ENCODE data around the gene TLE1.

TLE1 gene

DNA sequence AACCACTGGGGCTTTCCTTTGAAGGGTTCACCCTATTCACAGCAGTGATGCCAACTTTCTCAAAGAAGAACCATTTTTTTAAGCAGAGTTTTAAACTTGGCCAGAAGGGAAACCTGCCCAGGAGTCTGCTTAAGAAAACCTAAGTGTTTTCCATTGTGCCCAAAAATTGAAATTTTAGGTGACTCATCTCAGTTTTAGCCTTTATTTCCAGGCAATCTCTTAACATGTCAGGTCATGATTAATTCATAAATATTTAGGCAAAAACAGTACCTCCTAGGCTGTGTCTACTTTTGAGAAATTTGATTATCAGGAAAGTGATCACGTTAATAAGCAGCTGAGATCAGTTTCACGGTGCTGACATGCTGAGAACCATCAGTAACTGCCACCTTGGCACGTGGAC lies 61.9 kb downstream of the TLE1 start:
- Mint-ChIP-seq H3K27ac (no peak overlapping the region), H3K36me3 (no peaks in the 10 kb centered on the region), H3K4me1 (ENCODE audit: low read depth) (no peaks in the 10 kb centered on the region), H3K9me3 (ENCODE audit: low read depth) (no peaks in the 10 kb centered on the region), H3K27me3 (no peaks in the 10 kb centered on the region), H3K4me3 (no peak overlapping the region)

DNA sequence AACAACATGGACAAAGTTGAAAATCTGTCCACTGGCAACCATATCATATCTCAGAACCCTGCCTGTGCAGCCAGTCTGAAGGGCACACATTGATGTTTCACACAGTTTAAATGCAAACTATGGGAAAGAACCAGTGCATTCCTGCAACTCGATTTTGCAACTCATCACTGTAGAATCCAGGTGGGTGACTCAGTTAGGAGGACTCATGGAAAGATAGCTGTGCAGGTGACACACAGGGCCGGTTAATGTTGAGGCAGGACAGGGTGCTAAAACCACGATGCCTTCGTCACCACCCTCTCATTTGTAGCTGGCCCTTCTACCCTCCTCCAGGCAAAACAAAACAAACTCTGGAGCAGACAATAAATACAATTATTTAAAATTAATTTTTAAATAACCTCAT lies 62.8 kb downstream of the TLE1 start:
- H3K27ac Mint-ChIP-seq = no peak overlapping the region
- no peaks in the 10 kb centered on the region for H3K9me3 Mint-ChIP-seq (ENCODE audit: low read depth)
- no peak overlapping the region for H3K4me3 Mint-ChIP-seq
- H3K4me1 Mint-ChIP-seq (ENCODE audit: low read depth) = no peaks in the 10 kb centered on the region
- no peaks in the 10 kb centered on the region for H3K27me3 Mint-ChIP-seq
- H3K36me3 Mint-ChIP-seq = no peaks in the 10 kb centered on the region

DNA sequence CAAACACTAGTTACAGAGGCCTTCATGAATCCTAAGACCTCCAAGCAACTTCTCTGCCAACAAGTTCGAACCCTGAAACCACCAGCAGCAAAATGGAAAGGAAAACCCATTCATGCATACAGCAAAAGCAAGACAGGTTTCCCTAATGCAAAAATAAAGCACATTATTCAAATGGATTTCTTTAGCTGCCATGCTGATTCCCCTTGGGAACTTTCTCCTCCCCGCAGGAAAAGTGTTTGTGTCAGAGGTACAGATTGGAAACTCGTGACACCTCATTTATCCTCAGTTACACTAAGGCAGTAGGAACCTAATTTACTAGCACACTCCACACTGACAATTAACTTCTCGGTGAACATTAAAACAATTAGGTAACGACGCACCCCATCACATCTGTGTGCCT lies 63.4 kb downstream of the TLE1 start:
- Mint-ChIP-seq H3K36me3 (no peaks in the 10 kb centered on the region), H3K9me3 (ENCODE audit: low read depth) (no peaks in the 10 kb centered on the region), H3K27ac (no peak overlapping the region), H3K4me3 (no peak overlapping the region), H3K4me1 (ENCODE audit: low read depth) (no peaks in the 10 kb centered on the region), H3K27me3 (no peaks in the 10 kb centered on the region)

DNA sequence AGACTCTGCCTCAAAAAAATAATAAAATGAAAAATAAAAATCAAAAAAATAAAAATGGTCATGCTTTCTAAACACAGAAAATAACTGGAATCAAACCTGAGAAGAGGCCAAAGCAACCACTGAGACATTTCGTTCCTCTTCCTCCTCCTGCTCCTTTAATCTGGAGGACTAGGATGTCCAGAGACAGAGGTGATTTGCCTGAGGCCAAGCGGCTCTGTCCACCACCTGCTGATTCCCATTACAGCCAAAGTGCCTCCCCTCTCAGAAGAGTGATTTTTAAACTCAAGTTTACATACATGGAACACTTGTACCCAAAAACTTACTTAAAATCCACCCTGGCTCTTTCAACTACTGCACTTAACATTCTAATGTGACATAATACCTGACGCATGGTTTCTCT lies 65.6 kb downstream of the TLE1 start:
- Mint-ChIP-seq H3K4me1 (ENCODE audit: low read depth) (peaks cover 17% of the 10 kb centered on the region), H3K27me3 (no peaks in the 10 kb centered on the region), H3K36me3 (no peaks in the 10 kb centered on the region), H3K9me3 (ENCODE audit: low read depth) (no peaks in the 10 kb centered on the region), H3K4me3 (no peak overlapping the region), H3K27ac (no peak overlapping the region)

DNA sequence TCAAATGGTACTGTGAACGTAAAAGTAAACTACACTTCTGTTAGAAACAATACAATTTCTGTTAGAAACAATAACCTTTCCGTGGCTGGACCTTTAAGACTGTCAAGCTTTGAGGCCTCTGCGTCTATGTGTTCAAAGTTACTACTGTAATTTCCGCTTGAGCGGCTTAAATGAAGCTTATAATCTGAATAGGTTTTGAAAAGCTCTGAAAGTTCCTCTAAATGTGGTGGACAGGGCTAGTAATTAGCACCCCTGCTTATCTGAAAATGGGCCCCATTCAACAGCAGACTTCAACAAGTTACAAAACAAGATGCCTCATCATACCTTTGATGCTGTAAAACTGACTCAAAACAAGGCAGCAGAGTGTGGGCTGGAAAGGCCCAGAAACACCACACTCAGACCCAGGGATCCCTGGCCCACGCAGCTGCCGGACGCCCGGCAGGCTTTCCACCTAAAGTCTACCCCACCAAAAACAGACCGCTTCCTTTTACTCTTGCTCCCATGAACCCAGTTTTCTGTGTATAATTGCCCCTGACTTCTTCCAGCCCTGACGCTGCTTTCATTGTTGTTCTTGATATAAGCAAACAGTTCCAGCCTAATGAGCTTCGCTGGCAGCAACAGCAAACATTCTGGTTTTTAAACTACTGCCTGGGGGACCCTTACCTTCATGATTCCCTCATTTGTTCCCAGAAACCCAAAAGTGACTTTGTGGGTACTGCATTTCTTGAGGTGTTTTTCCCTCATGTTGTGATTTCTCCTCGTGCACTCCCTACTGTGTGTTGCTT lies 66.7 kb downstream of the TLE1 start:
- Mint-ChIP-seq H3K9me3 (ENCODE audit: low read depth) (no peaks in the 10 kb centered on the region), H3K36me3 (no peaks in the 10 kb centered on the region), H3K27me3 (no peaks in the 10 kb centered on the region), H3K27ac (no peak overlapping the region), H3K4me1 (ENCODE audit: low read depth) (peaks cover 18% of the 10 kb centered on the region), H3K4me3 (no peak overlapping the region)

DNA sequence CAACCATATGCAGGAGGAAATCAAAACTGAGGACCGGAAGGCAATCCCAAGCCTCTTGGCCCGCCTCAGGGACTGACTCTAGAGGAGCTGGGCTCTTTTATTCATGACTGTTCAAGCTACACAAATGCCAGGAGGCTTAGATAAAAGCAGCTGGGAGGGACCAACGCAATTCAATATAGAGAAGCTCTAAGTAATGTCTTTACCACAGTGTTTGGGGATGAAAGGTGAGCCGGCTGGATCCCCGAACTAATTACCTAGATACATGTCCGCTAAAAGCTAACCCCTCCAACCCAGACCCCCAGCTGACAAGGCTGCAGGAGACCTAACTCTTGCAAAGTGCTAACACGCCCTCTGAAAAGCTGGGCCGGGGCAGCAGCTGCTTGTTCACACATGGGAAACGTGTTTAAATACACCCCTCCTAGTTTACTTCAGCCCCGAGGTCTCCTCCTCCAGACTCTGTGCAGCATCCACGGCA lies 67.5 kb downstream of the TLE1 start:
- no peak overlapping the region for H3K4me3 Mint-ChIP-seq

DNA sequence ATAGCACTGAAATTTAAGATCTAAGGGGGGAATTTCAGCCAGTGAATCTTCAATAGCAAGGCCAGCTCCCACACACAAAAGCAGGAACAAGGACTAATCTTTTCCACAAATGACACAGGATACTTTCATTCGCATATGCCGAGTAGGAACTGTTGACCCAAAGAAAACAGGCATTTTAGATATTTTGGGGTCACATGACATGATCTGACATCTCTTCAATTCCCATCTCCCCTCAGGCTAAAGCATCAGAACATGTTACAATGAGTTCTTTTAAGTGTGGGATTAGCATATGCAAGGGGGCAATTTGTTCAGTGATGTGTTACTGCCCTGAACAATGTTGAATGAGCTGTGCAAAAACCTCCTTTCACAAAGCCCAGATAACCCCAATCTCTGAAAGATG lies 68.2 kb downstream of the TLE1 start:
- no peaks in the 10 kb centered on the region for H3K36me3 Mint-ChIP-seq
- no peaks in the 10 kb centered on the region for H3K27me3 Mint-ChIP-seq
- H3K4me1 Mint-ChIP-seq (ENCODE audit: low read depth) = peaks cover 18% of the 10 kb centered on the region
- no peak overlapping the region for H3K4me3 Mint-ChIP-seq
- H3K27ac Mint-ChIP-seq = no peak overlapping the region
- no peaks in the 10 kb centered on the region for H3K9me3 Mint-ChIP-seq (ENCODE audit: low read depth)

More for the DNA sequence above, 67.5 kb downstream of the TLE1 start:
- H3K4me1 Mint-ChIP-seq (ENCODE audit: low read depth) = peaks cover 18% of the 10 kb centered on the region
- no peak overlapping the region for H3K27ac Mint-ChIP-seq
- H3K36me3 Mint-ChIP-seq = no peaks in the 10 kb centered on the region
- H3K27me3 Mint-ChIP-seq = no peaks in the 10 kb centered on the region
- no peaks in the 10 kb centered on the region for H3K9me3 Mint-ChIP-seq (ENCODE audit: low read depth)

DNA sequence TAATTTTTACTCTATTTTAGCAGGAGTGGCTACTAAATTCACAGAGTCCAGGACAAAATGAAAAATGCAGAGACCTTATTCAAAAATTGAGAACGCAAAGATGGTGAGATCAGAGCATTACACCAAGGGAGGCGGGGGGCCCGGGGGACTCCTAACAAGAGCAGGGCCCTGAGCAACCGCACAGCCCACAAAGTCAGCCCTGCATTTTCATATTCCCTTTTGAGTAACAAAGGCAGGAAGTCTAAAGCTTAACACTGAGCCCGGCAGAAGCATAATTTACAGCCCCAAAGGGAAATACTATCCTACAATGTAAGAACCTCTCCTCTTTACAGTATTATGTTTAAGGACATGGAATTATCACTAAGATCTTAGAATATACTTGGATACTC lies 69.4 kb downstream of the TLE1 start:
- peaks cover 18% of the 10 kb centered on the region for H3K4me1 Mint-ChIP-seq (ENCODE audit: low read depth)
- no peak overlapping the region for H3K4me3 Mint-ChIP-seq
- no peaks in the 10 kb centered on the region for H3K27me3 Mint-ChIP-seq
- no peaks in the 10 kb centered on the region for H3K9me3 Mint-ChIP-seq (ENCODE audit: low read depth)
- no peaks in the 10 kb centered on the region for H3K36me3 Mint-ChIP-seq
- no peak overlapping the region for H3K27ac Mint-ChIP-seq

DNA sequence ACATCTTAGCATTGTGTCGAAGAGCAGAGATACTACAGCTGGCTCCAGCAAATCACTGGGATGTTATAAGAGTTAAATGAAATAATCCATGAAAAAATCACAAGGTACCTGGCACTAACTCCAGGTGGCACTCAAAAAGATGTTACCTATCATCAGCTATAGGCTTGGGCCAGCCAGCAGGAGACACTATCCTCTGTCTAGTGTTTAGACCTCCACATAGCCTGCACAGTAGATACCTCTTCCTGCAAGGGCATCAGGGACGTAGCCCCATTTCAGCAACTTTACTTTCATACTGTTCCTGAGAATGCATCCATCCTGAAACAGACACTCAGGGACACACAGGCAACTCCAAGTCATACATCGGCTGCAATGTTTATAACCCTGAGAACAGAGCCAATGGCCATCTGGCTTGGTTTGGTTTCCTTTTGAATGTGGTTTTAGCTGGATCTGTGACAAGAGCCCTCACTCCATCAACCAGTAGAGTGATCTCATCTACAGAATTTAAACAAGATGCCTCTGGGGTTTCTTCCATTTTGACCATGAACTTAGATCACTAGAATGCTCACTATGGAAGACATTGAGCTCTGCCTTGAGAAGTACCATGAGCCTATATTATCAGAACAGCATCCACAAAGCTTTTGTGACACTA lies 69.9 kb downstream of the TLE1 start:
- Mint-ChIP-seq H3K27ac (no peak overlapping the region), H3K9me3 (ENCODE audit: low read depth) (no peaks in the 10 kb centered on the region), H3K4me1 (ENCODE audit: low read depth) (peaks cover 18% of the 10 kb centered on the region), H3K27me3 (no peaks in the 10 kb centered on the region), H3K36me3 (no peaks in the 10 kb centered on the region), H3K4me3 (no peak overlapping the region)

DNA sequence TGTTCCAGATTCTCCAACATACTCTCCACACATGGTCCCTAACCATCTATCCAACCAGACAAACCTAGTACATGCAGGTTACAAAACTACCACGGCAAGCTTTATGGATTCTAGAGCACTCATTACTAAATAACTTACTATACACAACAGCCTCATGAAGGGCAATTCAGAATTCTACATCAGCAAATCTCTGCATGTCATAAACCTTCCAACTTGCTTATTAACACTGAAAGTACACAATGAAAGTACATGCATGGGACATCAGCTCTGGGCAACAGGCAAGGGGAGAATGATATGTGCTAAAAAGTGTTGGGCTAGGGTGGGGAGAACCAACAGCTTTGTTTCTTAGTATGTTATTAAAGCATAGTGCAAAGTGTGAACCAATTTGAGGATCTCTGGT lies 70.4 kb downstream of the TLE1 start:
- Mint-ChIP-seq H3K4me1 (ENCODE audit: low read depth) (peaks cover 18% of the 10 kb centered on the region), H3K4me3 (no peak overlapping the region), H3K27ac (no peak overlapping the region), H3K9me3 (ENCODE audit: low read depth) (no peaks in the 10 kb centered on the region), H3K36me3 (no peaks in the 10 kb centered on the region), H3K27me3 (no peaks in the 10 kb centered on the region)

DNA sequence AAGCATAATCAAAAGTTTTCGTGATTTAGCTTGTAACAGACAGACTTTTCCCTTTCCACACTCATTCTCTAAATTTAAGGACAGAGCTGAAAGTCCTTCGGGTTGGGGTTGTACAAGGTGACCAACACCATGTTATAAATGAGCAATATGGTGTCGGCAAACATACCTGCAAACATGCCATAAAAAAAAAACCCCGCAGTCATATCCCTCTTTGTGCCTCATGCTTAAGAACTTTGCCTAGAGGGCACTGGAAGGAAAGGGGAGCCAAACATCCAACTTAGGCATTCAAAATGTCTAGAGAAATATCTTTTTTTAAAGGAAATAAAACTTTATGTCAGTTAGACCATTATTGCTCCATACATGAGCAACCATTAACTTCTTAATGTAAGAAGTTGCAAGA lies 73.2 kb downstream of the TLE1 start:
- H3K4me1 Mint-ChIP-seq (ENCODE audit: low read depth) = peaks cover 18% of the 10 kb centered on the region
- no peak overlapping the region for H3K4me3 Mint-ChIP-seq
- H3K36me3 Mint-ChIP-seq = no peaks in the 10 kb centered on the region
- no peaks in the 10 kb centered on the region for H3K9me3 Mint-ChIP-seq (ENCODE audit: low read depth)
- no peaks in the 10 kb centered on the region for H3K27me3 Mint-ChIP-seq
- H3K27ac Mint-ChIP-seq = no peak overlapping the region

DNA sequence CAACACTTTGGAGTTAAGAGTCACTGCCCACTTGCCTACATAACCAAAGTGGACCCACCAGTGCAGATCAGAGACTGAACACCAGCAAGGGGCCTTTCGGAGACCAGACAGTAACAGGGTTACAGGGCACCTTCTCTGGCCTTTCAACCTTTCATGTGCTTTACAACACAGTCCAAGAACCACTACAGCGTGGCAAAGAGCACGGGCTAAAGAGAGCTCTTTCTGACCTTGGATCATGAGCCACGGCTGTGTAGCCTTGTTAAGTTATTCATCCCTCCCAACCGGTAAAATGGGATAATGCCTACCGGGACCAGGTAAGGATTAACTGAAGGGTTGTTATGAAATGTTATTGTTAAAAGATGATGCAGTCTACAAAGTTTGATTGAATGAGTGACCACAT lies 75.0 kb downstream of the TLE1 start:
- no peaks in the 10 kb centered on the region for H3K9me3 Mint-ChIP-seq (ENCODE audit: low read depth)

DNA sequence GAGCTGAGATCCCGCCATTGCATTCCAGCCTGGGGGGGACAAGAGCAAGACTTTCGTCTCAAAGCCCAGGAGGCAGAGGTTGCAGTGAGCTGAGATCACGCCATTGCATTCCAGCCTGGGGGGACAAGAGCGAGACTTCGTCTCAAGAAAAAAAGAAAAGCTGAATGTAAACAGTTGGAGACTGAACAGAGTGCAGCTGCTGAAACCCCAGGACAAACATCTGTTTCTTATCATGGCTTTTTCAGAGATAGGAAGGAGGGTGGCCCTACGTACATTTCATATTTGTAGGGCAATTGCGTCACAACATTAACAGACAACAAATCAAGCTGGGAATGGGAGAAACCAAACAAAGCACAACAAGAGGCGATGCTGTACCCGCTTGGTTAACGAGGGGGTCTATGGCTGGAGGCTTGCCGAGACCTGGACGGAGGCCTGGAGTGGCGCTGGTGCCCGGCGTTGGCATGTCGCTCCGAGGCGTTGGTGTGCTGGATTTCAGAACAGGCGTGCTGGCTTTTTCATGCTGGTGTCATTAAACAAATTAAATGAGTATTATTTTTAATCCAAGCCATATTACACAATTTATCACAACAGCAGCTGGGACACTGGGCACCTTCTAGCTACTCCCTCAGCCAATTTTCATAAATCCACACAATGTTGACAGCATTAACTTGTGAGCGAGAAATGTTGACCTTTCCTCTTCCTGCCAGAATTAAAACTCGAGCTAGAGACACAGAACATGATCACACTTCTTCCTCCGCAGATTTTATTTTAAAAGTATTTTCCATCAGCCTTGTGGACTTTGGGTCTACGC lies 76.1 kb downstream of the TLE1 start:
- Mint-ChIP-seq H3K4me3 (no peak overlapping the region), H3K9me3 (ENCODE audit: low read depth) (no peaks in the 10 kb centered on the region), H3K4me1 (ENCODE audit: low read depth) (peaks cover 9% of the 10 kb centered on the region), H3K36me3 (no peaks in the 10 kb centered on the region), H3K27ac (no peak overlapping the region), H3K27me3 (no peaks in the 10 kb centered on the region)

More for the DNA sequence above, 75.0 kb downstream of the TLE1 start:
- Mint-ChIP-seq H3K27me3 (no peaks in the 10 kb centered on the region), H3K27ac (no peak overlapping the region), H3K4me1 (ENCODE audit: low read depth) (peaks cover 14% of the 10 kb centered on the region), H3K4me3 (no peak overlapping the region), H3K36me3 (no peaks in the 10 kb centered on the region)

DNA sequence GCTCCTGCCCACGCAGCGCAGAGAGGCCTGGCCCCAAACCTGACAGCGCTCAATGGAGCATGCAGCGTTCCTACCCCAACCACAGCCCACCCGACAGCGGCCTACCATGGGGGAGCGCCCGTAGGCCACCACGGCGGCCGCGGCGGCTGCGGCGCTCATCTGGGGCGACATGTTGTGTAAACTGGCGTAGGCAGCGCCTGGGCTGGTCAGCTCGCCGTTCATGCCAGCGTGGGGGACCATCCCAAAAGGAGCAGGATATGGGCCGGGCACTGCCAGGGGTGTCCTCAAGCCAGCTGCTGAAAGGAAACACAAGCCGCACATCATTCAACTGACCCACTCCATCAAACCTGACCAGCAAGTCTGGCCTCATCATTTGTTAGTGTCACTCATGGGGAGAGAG lies 77.7 kb downstream of the TLE1 start:
- Mint-ChIP-seq H3K4me1 (ENCODE audit: low read depth) (peaks cover 9% of the 10 kb centered on the region), H3K27ac (no peak overlapping the region), H3K27me3 (no peaks in the 10 kb centered on the region), H3K9me3 (ENCODE audit: low read depth) (no peaks in the 10 kb centered on the region), H3K4me3 (no peak overlapping the region), H3K36me3 (no peaks in the 10 kb centered on the region)

DNA sequence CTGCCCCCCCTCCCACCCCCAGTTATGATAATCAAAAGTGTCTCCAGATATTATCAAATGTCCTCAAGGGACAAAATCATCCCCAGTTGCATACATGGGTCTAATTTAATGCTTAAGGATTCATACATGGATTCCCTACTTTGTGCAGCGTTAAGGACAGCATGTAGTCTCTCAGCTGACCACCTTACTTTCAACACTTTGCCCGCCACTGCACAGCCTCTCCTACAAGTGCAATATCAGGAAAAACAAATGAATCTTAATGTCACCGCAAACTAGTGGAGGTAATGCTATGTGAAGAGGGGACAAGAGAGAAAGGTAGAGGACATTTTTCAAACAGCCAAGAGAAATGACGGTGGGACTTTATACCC lies 78.6 kb downstream of the TLE1 start:
- no peaks in the 10 kb centered on the region for H3K36me3 Mint-ChIP-seq
- H3K27me3 Mint-ChIP-seq = no peaks in the 10 kb centered on the region
- H3K9me3 Mint-ChIP-seq (ENCODE audit: low read depth) = no peaks in the 10 kb centered on the region
- H3K4me3 Mint-ChIP-seq = no peak overlapping the region
- peaks cover 9% of the 10 kb centered on the region for H3K4me1 Mint-ChIP-seq (ENCODE audit: low read depth)
- H3K27ac Mint-ChIP-seq = no peak overlapping the region
